ENCODE data around the gene PGF.

The PGF gene

DNA sequence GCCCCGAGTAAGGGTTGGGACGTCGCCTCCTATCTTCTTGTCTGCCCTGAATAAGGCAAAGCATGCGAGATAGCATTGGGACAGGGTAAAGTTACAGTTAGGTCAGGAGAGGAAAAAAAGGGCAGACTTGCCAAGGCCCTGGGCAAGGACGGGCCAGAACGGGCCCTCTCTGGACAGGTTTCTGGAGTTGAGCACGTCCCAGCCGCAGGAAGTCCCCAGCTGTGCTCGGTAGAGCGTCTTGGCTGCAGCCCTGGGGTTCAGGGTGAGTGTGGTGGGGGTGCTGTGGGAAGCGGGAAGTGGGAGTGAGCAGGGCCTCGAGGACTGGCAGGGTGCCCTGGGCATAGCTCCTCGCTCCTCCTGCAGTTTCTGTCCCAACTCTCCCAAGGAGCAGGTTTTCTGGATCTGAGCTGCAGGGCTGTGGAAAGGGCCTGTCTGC is 37.7 kb downstream of the PGF start:
- no peak for DNase-seq

- DNase-seq = no peak
Measured at GRCh38 chr14:74917178-74917543, 38.2 kb downstream of the PGF start.

- no peak for DNase-seq
Measured at GRCh38 chr14:74915826-74916225, 39.6 kb downstream of the PGF start.

GRCh38 chr14:74915426-74915825 is 40.0 kb downstream of the PGF start:
- no peak for DNase-seq

DNA sequence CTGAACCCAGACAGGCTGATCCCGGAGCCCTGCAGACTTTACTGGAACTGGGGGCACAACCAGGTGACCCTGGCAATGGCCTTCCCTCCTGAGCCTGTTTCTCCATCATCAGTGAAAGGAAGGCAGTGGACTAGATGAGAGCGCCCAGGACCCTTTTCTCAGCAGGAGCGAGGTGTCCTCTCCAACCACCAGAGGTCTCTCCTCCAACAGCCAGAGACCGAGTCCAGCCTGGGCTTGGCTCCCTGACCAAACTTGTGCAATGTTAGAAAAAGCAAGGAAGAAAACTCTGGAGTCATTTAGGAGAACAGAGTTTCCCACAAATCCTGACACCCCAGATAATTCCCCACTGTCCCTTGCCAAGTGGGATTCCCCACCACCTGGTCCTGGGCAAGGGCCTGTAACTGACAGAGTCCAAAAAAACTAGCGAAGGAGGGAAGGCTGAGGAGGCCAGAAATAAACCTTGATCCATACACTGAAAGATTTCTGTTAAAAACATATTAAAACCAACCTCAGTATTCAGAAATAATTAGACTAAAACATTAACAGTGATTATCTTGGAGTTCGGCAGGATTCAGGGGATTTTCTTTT is 41.3 kb downstream of the PGF start:
- DNase-seq = peak; percentile 27

DNA sequence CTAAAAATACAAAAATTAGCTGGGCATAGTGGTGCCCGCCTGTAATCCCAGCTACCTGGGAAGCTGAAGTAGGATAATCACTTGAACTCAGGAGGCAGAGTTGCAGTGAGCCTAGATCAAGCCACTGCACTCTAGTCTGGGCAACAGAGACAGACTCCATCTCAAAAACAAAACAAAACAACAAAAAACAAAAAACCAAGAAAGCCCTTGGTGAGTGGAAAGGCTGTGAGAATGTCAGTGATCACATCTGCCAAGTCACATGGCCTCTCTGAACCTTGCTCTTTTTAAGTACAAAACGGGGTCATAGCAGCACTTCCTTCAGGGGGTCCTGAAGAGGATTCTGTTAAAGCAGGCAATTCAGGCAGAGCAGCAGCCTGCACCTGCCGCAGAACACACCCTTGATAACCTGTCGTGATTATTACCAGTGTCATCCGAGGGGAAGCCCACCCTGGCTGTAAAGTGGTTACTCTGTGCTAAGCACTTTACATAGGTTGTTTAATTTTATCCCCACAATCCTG is 41.9 kb downstream of the PGF start:
- no peak for DNase-seq

- no peak for DNase-seq
Measured at GRCh38 chr14:74912801-74913200, 42.6 kb downstream of the PGF start.

- no peak for DNase-seq
Measured at GRCh38 chr14:74912111-74912510, 43.3 kb downstream of the PGF start.

DNA sequence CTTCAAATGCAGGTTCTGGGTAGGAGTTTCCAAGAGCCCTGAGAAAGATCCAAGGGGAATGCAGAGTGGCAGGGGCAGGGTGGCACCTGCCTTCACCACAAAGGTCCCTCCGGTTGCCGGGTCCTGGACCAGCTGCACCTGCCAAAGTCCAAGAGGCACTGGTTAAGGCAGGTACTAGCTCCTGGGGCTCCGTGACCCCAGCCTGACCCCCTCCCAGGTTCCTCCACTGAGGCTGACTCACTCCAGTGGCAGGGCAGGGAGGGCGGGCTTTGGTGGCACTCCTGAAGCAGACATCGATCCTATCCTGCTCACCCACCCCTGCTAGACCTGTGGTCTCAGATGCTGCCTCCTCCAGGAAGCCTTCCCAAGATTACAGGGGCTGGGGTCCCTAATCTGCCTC is 43.7 kb downstream of the PGF start:
- no peak for DNase-seq

GRCh38 chr14:74911221-74911620 is 44.2 kb downstream of the PGF start:
- DNase-seq = no peak

DNA sequence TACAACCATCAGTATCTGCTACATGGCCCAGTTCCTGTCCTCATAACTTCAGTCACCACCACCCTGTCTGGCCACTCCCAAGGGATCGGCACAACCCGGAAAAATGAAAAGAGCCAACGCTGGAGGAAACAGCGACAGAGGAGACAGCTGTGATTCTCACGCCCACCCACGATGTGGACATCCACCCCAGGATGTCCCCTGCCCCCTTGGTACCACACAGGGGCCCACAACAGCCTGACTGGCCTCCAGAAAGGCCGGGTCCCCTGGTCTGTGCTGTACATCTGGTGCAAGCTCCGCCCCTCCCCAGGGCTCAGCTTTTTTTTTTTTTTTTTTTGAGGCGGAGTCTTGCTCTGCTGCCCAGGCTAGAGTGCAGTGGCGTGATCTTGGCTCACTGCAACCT is 44.8 kb downstream of the PGF start:
- DNase-seq = no peak

DNA sequence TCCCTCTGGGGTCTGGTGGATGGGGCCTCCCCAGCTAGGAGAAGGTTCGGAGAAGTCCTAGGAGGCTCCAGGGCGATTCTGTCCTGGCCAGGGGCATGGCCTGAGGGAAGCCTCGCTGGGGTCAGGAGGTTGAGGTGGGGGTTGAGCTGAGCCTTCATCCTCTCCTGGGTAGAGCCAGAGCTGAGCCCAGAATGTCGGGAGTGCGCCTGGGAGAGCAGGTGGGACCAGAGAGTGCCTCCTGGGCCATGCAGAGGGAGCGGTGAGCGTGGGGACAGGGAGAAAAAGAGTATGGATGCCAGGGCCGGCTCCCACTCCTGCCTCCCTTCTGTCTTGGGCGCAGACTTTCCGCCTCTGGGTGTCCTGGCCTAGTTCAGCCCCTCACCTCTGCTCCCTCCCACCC is 45.5 kb downstream of the PGF start:
- DNase-seq = no peak

DNA sequence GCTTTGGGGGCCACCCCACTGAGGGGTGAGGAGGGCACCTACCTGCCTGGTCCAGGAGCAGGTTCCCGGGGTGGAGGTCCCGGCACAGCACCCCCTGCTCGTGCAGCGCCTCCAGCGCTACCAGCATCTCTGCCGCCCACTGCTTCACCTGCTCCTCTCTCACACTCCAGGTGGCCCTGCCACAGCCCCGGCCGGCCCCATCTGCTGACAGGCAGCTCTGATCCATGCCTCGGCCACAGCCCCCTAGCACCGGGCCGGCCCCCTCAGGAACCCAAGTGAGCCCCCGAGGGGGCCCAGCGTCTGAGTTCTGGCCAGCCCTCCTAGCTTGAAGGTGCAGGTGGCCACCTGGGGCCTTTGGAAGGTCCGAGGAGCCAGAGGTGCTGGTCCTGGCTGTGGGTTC is 45.9 kb downstream of the PGF start:
- no peak for DNase-seq

DNA sequence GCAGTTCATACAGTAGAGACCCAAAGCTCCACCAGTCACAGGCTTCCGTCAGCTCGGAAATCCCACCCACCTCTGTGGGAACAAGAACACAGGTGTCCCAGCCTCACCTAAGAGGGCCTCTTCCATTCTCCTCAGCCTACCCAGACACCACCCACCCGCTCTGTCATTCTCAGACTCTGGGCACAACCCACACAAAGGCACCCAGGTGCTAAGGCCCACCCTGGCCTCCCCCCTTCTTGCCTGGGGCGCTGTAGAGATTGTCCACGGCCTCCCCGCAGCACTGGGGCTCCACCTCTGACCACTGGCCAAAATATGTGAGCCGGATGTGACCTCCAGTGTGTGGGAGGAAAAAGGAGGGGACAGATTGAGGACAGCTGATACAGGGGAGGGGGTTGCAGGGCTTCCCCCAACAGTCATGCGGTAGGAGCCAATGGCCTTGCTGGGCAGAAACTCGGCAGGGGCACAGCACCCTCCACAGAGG is 46.5 kb downstream of the PGF start:
- no peak for DNase-seq

DNA sequence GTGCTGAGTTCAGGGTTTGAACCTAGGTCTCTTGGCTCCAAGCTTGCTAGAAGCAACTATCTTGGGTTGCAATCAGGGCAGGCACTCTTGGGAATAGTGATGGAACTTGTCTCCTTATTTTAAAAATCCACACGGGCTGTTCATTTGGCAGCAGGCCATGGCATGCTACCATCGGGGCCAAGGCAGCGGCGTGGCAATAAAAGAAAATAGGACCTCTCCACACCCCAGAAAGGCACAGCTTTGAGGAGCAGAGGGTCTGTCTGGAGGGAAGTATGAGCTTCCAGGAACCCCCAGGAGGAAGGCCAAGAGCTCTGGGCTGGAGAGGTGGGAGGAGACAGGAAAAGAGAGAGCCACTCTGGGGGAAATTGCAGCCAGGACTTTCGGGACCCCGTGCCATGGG is 47.7 kb downstream of the PGF start:
- DNase-seq = no peak

DNA sequence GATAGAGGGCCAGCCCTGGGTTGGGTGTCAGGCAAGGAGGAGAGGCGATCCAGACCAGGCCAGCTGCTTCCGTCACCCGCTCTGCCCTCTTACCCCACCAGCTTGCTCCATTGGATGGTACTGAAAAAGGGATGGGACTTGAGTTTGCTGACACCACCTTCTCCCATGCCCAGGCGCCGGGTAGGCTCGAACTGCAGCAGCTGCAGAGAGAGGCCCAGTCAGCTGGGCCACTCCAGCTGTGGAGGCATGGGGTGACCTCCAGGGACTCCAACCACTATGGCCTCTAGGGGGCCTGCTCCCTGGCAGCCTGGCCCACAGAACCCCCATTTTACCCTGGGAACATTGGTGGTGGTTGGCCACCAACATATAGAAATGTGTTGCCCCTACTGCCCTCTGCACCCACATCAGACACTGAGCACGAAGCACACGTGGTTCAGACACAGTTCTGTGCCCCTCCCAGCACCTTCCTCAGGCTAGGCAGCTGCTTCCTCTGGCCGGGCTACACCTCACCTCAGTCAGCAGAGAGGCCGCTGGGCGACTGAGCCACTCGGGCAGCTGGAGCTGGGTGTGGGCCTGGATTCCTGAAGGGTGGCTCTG is 48.4 kb downstream of the PGF start:
- peak; percentile 7 for DNase-seq

DNA sequence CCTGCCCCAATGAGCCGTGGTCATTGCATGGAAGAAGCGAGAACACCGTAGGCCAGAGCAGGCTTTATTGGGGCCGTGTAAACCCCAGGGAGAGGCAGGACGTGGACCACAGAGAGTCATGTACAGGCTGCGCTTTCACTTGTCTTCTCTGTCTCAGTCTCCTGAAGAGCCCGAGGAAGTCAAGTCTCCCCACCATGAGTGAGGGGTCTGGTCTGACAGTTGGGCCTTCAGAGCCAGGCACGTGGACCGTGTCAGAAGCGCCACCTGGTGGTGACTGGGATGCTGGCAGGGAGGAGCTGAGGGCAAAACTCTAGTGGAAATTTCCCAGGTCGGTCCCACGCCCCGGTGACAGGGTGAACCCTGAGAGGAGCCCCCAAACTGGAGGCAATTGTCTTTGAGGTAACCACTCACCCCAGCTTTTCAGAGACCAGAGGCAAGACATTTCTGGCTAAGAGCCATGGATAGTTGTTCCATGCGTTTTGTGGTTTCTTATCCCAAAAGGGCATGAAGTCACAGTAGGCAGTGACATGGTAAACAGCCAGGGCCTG is 49.7 kb downstream of the PGF start:
- peak; percentile 89 for DNase-seq

GRCh38 chr14:74904635-74905503 is 50.5 kb downstream of the PGF start:
- no peak for DNase-seq

DNA sequence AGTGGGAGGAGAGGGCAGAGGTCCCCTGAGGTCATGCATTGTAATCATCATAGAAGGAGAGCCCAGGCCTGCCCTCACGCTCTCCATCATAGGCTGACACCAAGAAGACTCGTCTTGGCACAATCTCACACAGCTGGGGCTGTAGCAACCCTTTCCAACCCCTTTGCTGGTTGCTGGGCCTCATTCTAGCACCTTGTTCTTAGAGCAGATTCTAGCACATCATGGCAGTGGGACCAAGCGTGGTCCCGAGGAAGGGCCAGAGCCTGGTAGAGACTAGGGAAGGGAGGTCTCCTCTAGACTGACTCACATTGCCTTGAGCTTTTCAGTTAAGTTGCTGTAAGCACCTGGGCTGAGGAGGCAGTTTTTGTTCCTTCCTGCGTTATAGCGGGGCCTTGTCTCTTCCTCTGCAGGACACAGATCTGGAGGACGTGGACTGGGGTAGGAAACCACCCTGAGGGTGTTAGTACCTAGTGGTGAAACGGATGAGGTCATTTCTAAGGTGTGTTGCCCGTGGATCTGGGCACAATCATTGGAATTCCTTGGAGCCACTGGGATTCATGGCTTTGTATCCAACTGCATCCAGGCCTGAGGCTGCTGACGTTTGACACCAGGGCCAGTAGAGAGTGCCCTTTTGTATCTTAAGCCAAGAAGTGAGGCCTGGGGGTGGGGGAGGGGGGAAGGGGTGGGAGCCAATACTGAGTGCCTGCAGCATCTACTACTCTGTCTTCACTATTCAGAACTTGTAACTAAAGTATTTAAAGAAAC is 52.3 kb downstream of the PGF start:
- no peak for DNase-seq

- no peak for DNase-seq
Measured at GRCh38 chr14:74898694-74899093, 56.7 kb downstream of the PGF start.

GRCh38 chr14:74898083-74898482 is 57.3 kb downstream of the PGF start:
- no peak for DNase-seq

DNA sequence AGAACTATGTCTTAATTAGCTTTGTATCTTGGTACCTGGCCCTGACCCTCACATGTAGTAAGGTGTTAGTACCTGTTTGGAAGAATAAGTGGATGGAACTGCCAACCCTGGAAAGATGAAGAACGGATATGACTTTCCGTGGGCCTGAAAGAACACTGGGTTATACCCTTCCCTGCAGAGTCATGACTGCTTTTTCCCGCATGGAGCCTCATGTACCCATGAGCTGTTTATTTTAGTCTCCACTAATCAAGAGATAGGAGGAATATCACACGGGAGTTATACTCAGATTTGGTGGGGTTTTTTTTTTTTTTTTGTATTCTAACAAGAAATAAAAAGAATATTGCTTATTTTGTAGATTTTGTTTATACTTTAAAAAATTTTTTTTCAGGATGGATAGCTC is 57.8 kb downstream of the PGF start:
- DNase-seq = no peak

DNA sequence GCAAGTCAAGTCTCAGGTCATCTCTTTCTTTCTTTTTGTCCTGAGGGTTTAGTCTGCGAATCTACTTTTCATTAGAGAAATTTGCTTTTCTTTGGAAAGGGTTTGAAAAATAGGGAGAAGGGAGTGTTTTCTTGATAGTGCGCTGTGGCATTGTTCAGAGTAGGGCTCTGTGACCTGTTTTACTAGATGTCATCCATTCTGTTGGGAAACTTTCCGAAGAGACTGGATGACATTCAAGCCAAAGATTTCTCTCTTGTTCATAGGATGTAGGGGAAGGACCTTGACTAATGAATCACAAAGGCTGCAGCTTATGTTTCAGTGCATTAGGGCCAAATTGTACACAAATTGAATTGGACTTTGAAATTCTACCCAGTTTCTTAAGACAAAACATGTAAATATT is 59.0 kb downstream of the PGF start:
- DNase-seq = no peak

All from CD4-positive, alpha-beta T cell treated with Interleukin-17A for 4 hours (primary cell).